H9 (cell line): ENCODE measurements around the gene RRP15. TPM values are rescaled to one million over a fixed set of nuclear protein-coding genes. Genes with fewer than 3 reads are reported as not detected.
A peak's percentile ranks its signal among the peaks of the same experiment; 100 is the strongest.

Experiments
- DNase-seq: peaks from one replicate; pipeline ENCODE4 v3.0.0-alpha.2; 2017
- H2AFZ ChIP-seq: one replicate; pipeline ENCODE4 v1.6.1; 2013; ENCODE audit warnings: mild to moderate bottlenecking, low read length, control low read depth, moderate library complexity
- H2AK5ac ChIP-seq: 2 replicates; pipeline ENCODE4 v1.6.1; 2013; ENCODE audit warnings: low read length, control low read depth, mixed read lengths; ENCODE audit not compliant: insufficient read length
- H2BK120ac ChIP-seq: one replicate; pipeline ENCODE4 v1.6.1; 2013; ENCODE audit warnings: low read depth, mild to moderate bottlenecking, low read length, control low read depth, inconsistent platforms; ENCODE audit not compliant: poor library complexity, severe bottlenecking
- H2BK12ac ChIP-seq: 2 replicates; pipeline ENCODE4 v1.6.1; 2013; ENCODE audit warnings: low read length, control low read depth, mixed read lengths, low read depth; ENCODE audit not compliant: insufficient read length
- H2BK15ac ChIP-seq: 2 replicates; pipeline ENCODE4 v1.6.1; 2013; ENCODE audit warnings: low read depth, low read length, control low read depth
- H2BK20ac ChIP-seq: one replicate; pipeline ENCODE4 v1.6.1; 2013; ENCODE audit warnings: low read depth, mild to moderate bottlenecking, low read length, control low read depth, inconsistent platforms; ENCODE audit not compliant: poor library complexity, severe bottlenecking
- H2BK5ac ChIP-seq: 2 replicates; pipeline ENCODE4 v1.6.1; 2013; ENCODE audit warnings: low read length, control low read depth, mixed read lengths; ENCODE audit not compliant: insufficient read length
- H3K14ac ChIP-seq: 2 replicates; pipeline ENCODE4 v1.6.1; 2013; ENCODE audit warnings: low read length, control low read depth; ENCODE audit not compliant: insufficient read depth
- H3K18ac ChIP-seq: 2 replicates; pipeline ENCODE4 v1.6.1; 2013; ENCODE audit warnings: low read depth, mild to moderate bottlenecking, mixed read lengths, low read length, control low read depth; ENCODE audit not compliant: insufficient read length
- H3K23ac ChIP-seq: 2 replicates; pipeline ENCODE4 v1.6.1; 2013; ENCODE audit warnings: low read length, control low read depth, mixed read lengths, low read depth; ENCODE audit not compliant: insufficient read length
- H3K23me2 ChIP-seq: 2 replicates; pipeline ENCODE4 v1.6.1; 2013; ENCODE audit warnings: low read depth, mild to moderate bottlenecking, mixed read lengths, low read length, control low read depth; ENCODE audit not compliant: insufficient read length, poor library complexity, severe bottlenecking
- H3K27ac ChIP-seq: 2 replicates; pipeline ENCODE4 v1.5.1; 2013; ENCODE audit warnings: low read length, control low read depth, mixed read lengths, low read depth; ENCODE audit not compliant: insufficient read length
- H3K27me3 ChIP-seq: 2 replicates; pipeline ENCODE4 v1.6.1; 2013; ENCODE audit warnings: low read length, control low read depth, inconsistent platforms; ENCODE audit not compliant: insufficient read depth
- H3K4ac ChIP-seq: 2 replicates; pipeline ENCODE4 v1.6.1; 2013; ENCODE audit warnings: low read depth, mild to moderate bottlenecking, control low read depth, inconsistent platforms, low read length, moderate library complexity
- H3K4me1 ChIP-seq: 2 replicates; pipeline ENCODE4 v1.6.1; 2013; ENCODE audit warnings: low read length, control low read depth, inconsistent platforms; ENCODE audit not compliant: insufficient read depth
- H3K4me2 ChIP-seq: 2 replicates; pipeline ENCODE4 v1.6.1; 2013; ENCODE audit warnings: low read length, control low read depth, mixed read lengths; ENCODE audit not compliant: insufficient read length, insufficient read depth
- H3K56ac ChIP-seq: 2 replicates; pipeline ENCODE4 v1.6.1; 2013; ENCODE audit warnings: low read depth, mild to moderate bottlenecking, mixed read lengths, low read length, control low read depth; ENCODE audit not compliant: insufficient read length
- H3K79me1 ChIP-seq: 2 replicates; pipeline ENCODE4 v1.6.1; 2013; ENCODE audit warnings: low read depth, mild to moderate bottlenecking, moderate library complexity, low read length, control low read depth, inconsistent platforms; ENCODE audit not compliant: insufficient read depth, poor library complexity, severe bottlenecking
- H3K79me2 ChIP-seq: 2 replicates; pipeline ENCODE4 v1.6.1; 2013; ENCODE audit warnings: low read length, control low read depth, inconsistent platforms; ENCODE audit not compliant: insufficient read depth
- H3K9ac ChIP-seq: 2 replicates; pipeline ENCODE4 v1.6.1; 2013; ENCODE audit warnings: low read length, control low read depth, mixed read lengths; ENCODE audit not compliant: insufficient read length; ENCODE audit errors: extremely low read depth
- H3K9me3 ChIP-seq: one replicate; pipeline ENCODE4 v1.6.1; 2013; ENCODE audit warnings: low read depth, low read length, inconsistent platforms; ENCODE audit not compliant: control insufficient read depth
- H3T11ph ChIP-seq: one replicate; pipeline ENCODE4 v1.6.1; 2013; ENCODE audit warnings: mild to moderate bottlenecking, low read length, control low read depth, inconsistent platforms
- H4K20me1 ChIP-seq: one replicate; pipeline ENCODE4 v1.6.1; 2013; ENCODE audit not compliant: control insufficient read depth, insufficient read length, insufficient read depth
- H4K5ac ChIP-seq: 2 replicates; pipeline ENCODE4 v1.6.1; 2013; ENCODE audit warnings: low read depth, mild to moderate bottlenecking, mixed read lengths, low read length, control low read depth; ENCODE audit not compliant: insufficient read length
- H4K8ac ChIP-seq: replicated peaks from 2 replicates; pipeline ENCODE4 v1.6.1; 2013; ENCODE audit warnings: low read length, control low read depth, mixed read lengths, low read depth; ENCODE audit not compliant: insufficient read length
- H4K91ac ChIP-seq: 2 replicates; pipeline ENCODE4 v1.6.1; 2013; ENCODE audit warnings: low read depth, mild to moderate bottlenecking, moderate library complexity, mixed read lengths, low read length, control low read depth; ENCODE audit not compliant: insufficient read length
- H3K27ac Mint-ChIP-seq, 3 experiments: 2 replicates in 2 of 3; 3 replicates in 1 of 3; pipeline ENCODE4 v1.8.0; 2020 to 2021; ENCODE audit warnings: mixed read lengths in 3 of 3, mild to moderate bottlenecking in 1 of 3, moderate library complexity in 1 of 3
- H3K27me3 Mint-ChIP-seq: 2 replicates; pipeline ENCODE4 v1.8.0; 2021; ENCODE audit warnings: low read depth, mild to moderate bottlenecking, moderate library complexity, mixed read lengths
- H3K36me3 Mint-ChIP-seq, 3 experiments: 2 replicates in 2 of 3; 3 replicates in 1 of 3; pipeline ENCODE4 v1.8.0; 2020 to 2021; ENCODE audit warnings: low read depth in 3 of 3, mixed read lengths in 3 of 3; ENCODE audit not compliant: insufficient read depth in 1 of 3
- H3K4me1 Mint-ChIP-seq, 2 experiments: 2 replicates each; pipeline ENCODE4 v1.8.0; 2020; ENCODE audit warnings: mixed read lengths in 2 of 2
- H3K4me3 Mint-ChIP-seq, 2 experiments: 2 replicates in 1 of 2; 3 replicates in 1 of 2; pipeline ENCODE4 v1.8.0; 2020 to 2021; ENCODE audit warnings: mild to moderate bottlenecking in 2 of 2, mixed read lengths in 2 of 2, moderate library complexity in 1 of 2
- H3K9me3 Mint-ChIP-seq, 2 experiments: 2 replicates in 1 of 2; 3 replicates in 1 of 2; pipeline ENCODE4 v1.8.0; 2020; ENCODE audit warnings: mild to moderate bottlenecking in 2 of 2, mixed read lengths in 2 of 2, moderate library complexity in 1 of 2
- CTCF ChIP-seq: fragments of 200-600 bp; sonication (generic); conservative IDR thresholded peaks from 3 replicates; pipeline ENCODE4 v1.8.0; 2021; ENCODE audit warnings: antibody characterized with exemption, mild to moderate bottlenecking
- WGBS: extraction: QIAGEN DNeasy Blood & Tissue Kit; methylation state at CpG from one replicate; pipeline ENCODE4 v1.1.7; 2013; ENCODE audit warnings: missing lambda C conversion rate, low lambda C conversion rate, mixed read lengths; ENCODE audit not compliant: insufficient read length; ENCODE audit errors: extremely low coverage; 5-methylcytosine and 5-hydroxymethylcytosine counted together
- total RNA-seq: library from RNA; stranded (reverse); gene quantifications from 2 replicates; pipeline ENCODE4 v1.2.1, GENCODE V29; 2021

Gene RRP15
- total RNA-seq, 1 experiment from 2014 or later: 48.7 TPM

- Histone ChIP-seq H3K14ac (no peak overlapping the region), H2BK120ac (no peak overlapping the region), H3K27me3 (no peaks in the 10 kb centered on the region), H3T11ph (no peak overlapping the region), H4K91ac (no peak overlapping the region), H4K8ac (no peak overlapping the region), H3K79me2 (no peaks in the 10 kb centered on the region), H3K56ac (no peak overlapping the region), H3K4me2 (no peak overlapping the region), H2BK12ac (no peak overlapping the region), H3K4ac (no peak overlapping the region), H2AFZ (no peak overlapping the region), H3K79me1 (no peaks in the 10 kb centered on the region), H2BK5ac (no peak overlapping the region), H3K18ac (no peak overlapping the region), H3K23ac (no peak overlapping the region), H2AK5ac (no peak overlapping the region), H3K23me2 (no peaks in the 10 kb centered on the region), H3K9me3 (no peaks in the 10 kb centered on the region), H4K20me1 (no peaks in the 10 kb centered on the region), H3K4me1 (no peaks in the 10 kb centered on the region), H2BK15ac (no peak overlapping the region), H3K9ac (no peak overlapping the region), H3K27ac (no peak overlapping the region), H2BK20ac (no peak overlapping the region), H4K5ac (no peak overlapping the region)
- Mint-ChIP-seq H3K4me1 (no peaks in the 10 kb centered on the region), H3K9me3 (no peaks in the 10 kb centered on the region), H3K4me3 (no peak overlapping the region), H3K27me3 (no peaks in the 10 kb centered on the region), H3K36me3 (peaks cover 18 to 33% (median 29%) of the 10 kb centered on the region in 3 experiments), H3K27ac (peak overlapping the region in 1 of 3 experiments; percentile 49; a peak in 1 of 7 replicates)
- WGBS: no CpG with 5 or more reads among the region's 20 CpGs
- DNase-seq: no peak
- TF ChIP-seq CTCF: no peak
These were observed 39.1 kb downstream of the RRP15 start for GRCh38 chr1:218324226-218324580.
